Measurements from ENCODE around the gene CFDP1.

Gene CFDP1

DNA sequence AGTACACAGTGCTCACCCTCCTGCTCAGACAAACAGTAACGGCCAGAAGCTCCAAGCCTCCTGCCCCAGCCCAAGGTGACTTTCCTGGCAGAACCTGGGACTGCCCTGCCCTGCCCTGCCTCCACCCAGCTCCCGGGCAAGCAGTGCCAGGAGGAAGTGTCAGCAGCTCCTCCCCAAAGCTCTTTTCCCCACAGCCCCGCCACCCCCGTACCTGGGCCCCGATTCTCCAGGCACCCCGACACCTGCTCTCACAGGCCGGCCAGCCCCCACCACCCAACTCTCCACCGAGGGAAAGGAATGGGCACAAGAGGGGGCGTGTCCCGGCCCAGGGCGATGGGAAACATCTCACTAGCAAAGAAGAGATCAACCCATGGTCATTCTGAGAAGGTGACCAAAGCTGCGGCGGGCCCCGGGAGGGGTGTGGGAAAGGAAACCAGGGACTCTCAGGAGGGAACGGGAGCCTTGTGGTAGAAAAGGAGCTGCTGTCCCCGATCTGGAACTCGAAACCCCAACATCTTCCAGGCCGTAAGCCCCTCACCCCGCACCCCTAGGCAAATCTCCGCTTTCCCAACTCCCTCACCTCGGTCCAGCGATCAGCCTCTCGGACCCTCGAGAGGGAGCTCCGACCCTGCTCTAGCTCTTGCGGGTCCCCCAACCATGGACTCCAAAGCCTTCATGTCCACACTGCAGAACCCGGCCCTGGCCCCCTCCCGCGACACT is 183.1 kb downstream of the CFDP1 start:
- DNase-seq (ENCODE audit: low read depth) = no peak

DNA sequence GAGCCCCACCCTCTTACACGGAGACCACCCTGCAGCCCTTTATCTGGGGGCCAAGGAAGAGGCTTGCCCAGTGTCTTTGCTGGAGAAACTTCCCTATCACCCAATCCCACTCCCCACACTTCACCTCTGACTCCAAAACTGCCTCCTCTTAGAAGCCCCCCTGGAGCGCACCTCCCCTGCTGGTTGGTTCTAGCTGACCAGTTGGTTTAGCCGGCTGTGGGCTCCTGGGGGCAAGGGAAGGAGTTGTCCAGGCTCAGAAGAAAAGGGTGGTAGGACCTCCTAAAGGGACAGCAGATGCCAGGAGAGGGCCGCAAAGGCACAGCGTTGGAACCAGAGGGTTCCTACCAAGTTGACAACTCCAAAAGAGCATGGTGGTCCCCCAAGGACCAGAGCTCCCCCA is 183.9 kb downstream of the CFDP1 start:
- DNase-seq (ENCODE audit: low read depth) = no peak

DNA sequence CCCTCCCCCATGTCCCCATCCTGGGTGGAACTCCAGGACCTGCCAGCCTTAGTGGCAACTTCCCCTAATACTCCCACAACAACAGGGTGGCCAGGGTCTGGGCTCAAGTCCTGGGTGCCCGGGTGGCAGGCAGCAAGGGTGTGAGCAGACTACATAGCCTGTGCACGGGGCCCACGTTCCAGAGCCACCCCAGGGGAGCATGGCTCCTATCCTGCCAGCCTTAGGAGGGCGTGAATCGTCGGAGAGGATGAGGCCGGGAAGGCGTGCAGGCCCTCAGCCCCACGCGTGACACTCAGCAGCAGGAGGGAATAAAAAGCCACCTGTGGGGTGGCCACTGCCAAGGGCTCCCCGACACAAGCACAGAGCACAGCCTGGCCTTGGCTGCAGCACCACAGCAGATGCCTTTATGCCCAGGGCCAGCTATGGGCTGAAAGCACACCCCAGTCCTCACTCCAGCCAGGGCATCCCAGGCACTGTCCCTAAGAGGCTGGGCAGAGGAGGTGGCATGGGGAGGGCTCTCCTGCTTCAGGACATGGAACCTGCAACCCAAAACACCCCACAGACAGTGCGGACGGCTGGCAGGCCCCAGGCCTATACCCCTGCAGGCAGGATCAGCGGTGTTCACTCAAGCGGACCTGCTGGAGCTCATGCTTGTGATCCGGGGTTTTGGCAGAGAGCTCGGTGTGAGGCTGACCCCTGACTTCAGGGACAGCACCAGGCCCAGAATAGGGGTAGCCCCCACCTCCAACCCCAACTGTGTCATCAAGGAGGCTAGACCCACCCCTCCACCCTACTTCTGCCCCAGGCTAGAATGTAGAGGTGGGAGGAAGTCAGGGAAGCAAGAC is 184.5 kb downstream of the CFDP1 start:
- no peak for DNase-seq (ENCODE audit: low read depth)

DNA sequence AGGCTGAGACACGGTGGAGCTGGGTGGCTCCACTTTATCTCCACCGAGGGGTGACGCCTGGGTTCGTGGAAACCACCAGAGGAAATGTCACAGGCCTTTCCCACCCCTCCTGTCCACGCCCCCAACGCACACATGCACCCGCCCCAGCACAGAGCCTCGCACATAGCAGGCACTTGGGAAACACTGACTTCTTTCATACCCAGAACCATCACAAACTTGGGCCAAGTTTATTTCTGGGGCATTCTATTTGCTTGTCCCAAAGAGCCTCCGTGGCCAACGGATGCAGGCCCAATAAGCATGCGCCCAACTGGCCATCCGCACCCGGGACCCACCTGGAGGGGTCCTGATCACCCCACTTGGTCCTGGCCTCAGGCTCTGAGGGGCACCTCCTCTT is 185.2 kb downstream of the CFDP1 start:
- DNase-seq (ENCODE audit: low read depth) = no peak

DNA sequence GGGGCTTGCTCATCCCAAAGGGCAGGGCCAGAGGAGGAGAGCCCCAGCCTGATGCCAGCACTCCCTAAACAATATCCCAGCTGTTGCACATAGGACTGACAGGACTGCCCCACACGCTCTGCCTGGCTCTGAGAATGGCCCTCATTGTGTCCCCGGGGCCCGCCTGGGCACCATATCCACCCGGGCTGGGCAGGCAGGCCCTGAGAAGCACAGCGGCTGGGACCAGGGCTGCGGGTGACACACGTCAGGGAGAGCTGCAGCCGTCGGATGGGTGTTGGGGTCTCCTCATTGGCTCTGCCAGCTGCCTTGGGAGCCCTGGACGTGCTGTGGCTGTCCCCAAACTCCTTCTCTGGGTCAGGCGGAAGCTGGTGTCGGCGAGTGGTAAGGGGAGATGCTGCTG is 186.1 kb downstream of the CFDP1 start:
- DNase-seq (ENCODE audit: low read depth) = no peak

DNA sequence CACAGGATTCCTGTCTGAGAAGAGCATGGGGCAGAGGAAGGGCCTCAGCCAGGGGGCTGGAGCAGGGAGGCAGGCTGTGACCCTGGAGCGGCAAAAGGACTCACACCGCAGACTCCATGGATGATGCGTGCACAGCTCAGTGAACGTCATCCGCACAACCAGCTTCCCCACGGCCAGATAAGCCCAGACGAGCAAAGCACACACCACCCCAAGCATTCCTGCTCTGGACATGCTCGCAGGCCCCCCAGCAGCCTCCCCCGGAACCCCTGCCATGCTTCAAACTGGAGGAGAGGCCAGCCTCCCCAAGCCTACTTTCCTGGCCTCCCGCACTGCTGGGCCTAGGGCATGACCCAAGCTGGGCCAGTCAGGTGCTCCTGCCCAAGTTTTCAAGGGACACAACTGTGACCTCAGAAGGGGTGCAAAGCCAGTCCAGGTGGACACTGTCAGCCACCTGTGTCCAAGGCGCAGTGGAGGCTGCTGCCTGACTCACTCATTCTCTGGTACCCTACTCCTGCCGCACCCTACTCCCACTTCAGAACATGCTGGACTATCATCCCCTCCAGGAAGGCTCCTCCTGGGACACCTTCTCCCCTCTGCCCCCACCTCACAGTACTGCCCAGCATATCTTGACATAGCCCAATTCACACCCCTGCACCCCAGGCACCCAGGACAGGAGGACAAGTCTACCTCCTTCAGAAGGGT is 186.6 kb downstream of the CFDP1 start:
- peak; percentile 55 for DNase-seq (ENCODE audit: low read depth)

DNA sequence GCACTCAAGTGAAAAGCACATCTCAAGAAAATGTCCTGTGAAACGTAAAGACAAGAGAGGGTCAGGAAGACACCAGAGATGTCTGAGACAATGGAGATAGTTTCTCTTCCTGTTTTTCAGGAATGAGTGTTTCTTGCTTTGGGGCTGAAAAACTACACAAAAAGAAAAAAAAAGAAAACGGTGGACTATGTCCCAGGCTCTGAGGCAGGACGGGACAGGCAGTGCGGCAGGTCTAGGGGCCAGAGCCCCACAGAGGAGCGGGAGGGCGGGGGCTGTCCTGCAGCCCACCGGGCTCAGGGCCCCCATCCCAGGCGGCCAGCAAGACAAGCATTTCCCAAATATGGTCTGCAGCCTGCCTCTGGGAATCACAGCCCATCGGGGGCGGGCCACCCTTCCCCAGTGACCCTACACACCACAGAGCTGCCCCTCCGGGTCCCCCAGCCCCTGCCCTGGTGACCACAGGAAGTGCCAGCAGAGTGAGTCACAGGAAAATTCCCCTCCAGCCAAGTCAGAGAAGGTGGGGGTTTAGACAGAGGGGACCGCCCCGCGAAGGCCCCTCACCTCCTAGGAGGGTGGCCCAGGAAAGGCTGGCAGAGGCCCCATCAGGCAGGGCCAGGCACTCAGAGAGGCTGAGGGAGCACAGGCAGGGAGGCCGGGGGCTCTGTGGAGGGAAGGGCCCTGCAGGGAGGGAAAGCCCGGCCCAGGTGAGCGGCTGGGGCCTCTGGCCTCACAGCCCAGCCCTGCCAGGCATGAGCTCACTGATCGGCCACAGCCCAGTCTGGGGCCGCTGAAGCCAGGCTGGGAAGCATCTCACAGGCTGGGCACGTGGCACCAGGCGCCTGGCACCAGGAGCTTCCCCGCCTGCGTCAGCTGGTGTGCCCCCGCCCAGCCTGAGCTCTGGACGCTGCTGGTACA is 188.2 kb downstream of the CFDP1 start:
- DNase-seq (ENCODE audit: low read depth) = peak; percentile 85

DNA sequence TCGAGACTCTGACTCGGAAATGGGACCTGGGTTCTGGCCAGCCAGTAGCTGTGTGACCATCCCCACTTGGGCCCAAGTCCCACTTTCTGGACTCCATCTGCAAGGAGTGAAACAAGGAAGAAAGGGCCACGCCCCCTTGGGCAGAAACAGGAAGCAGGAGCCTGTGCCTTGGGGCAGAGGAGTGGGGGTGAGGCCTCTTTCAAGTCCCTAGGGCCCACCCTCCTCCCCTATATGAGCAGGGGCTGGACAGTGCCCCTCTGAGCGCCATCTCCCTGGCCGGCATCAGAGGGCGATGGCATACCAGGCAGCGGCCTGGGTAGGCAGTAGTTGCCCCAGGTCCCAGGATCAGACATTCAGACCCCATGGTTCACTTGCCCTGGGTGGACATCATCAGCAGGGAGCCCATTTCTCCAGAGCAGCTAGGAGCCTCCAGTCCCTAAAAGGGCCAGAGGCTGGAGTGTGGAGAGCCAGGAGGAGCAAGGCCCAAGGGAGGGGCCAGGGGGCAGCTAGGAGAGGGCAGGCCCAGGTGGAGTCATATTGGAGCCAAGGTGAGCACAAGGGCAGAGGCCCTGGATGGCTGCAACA is 189.0 kb downstream of the CFDP1 start:
- no peak for DNase-seq (ENCODE audit: low read depth)

Measured in non-pigmented ciliary epithelial cell (primary cell).